Measurements from ENCODE around the gene KRT13. TPM values are rescaled to one million over a fixed set of nuclear protein-coding genes. Genes with fewer than 3 reads are reported as not detected.

KRT13 gene
- total RNA-seq, 1 experiment from 2014 or later = not detected

- TF ChIP-seq ARID4B (CRISPR knock-in tag; IDR thresholded peaks at IDR 0.05; ENCODE audit: borderline replicate concordance) = no peak
- TF ChIP-seq ZNF512 (CRISPR knock-in tag; IDR thresholded peaks at IDR 0.05; ENCODE audit: borderline replicate concordance) = no peak
- TF ChIP-seq AFF4 (CRISPR knock-in tag; IDR thresholded peaks at IDR 0.05; ENCODE audit: borderline replicate concordance) = no peak
- TF ChIP-seq ERG (CRISPR knock-in tag; IDR thresholded peaks at IDR 0.05) = no peak
- TF ChIP-seq CREM (CRISPR knock-in tag; IDR thresholded peaks at IDR 0.05) = no peak
- no peak for TF ChIP-seq FOXP1 (CRISPR knock-in tag; IDR thresholded peaks at IDR 0.05; ENCODE audit: borderline replicate concordance)
- 0 out of 2 replicates have a peak, but pooled peaks have one; percentile 39 for TF ChIP-seq ESRRA (CRISPR knock-in tag; IDR thresholded peaks at IDR 0.05; ENCODE audit: borderline replicate concordance)
- peak; percentile 57; the same call in 1 of the 2 replicates for TF ChIP-seq ZNF121 (CRISPR knock-in tag; IDR thresholded peaks at IDR 0.05)
- TF ChIP-seq SMAD4 (CRISPR knock-in tag; IDR thresholded peaks at IDR 0.05) = no peak
- no peak for TF ChIP-seq HMGA2 (CRISPR knock-in tag; IDR thresholded peaks at IDR 0.05)
- TF ChIP-seq GABPB1 (CRISPR knock-in tag; IDR thresholded peaks at IDR 0.05) = no peak; the same call in 1 of the 2 replicates
- TF ChIP-seq ATF2 (CRISPR knock-in tag; IDR thresholded peaks at IDR 0.05; ENCODE audit: borderline replicate concordance, low read depth) = no peak
- no peak for TF ChIP-seq NFYB (CRISPR knock-in tag; conservative IDR thresholded peaks at IDR 0.05; ENCODE audit: low read depth)
- no peak for TF ChIP-seq JAZF1 (CRISPR knock-in tag; IDR thresholded peaks at IDR 0.05)
- TF ChIP-seq IRF1 (CRISPR knock-in tag; IDR thresholded peaks at IDR 0.05) = no peak
- TF ChIP-seq E2F5 (CRISPR knock-in tag; IDR thresholded peaks at IDR 0.05) = 0 out of 2 replicates have a peak, but pooled peaks have one; percentile 11
- TF ChIP-seq PREB (CRISPR knock-in tag; IDR thresholded peaks at IDR 0.05; ENCODE audit: borderline replicate concordance) = no peak
- no peak for TF ChIP-seq ATF1 (CRISPR knock-in tag; IDR thresholded peaks at IDR 0.05)
- no peak for TF ChIP-seq FOXK1 (CRISPR knock-in tag; IDR thresholded peaks at IDR 0.05)
- no peak for TF ChIP-seq ZBTB43 (CRISPR knock-in tag; IDR thresholded peaks at IDR 0.05)
- no peak for TF ChIP-seq KAT7 (CRISPR knock-in tag; IDR thresholded peaks at IDR 0.05; ENCODE audit: borderline replicate concordance)
Measured at GRCh38 chr17:41548844-41549595, 43.6 kb upstream of the KRT13 start (continued).
